Stimulated activated naive CD4-positive, alpha-beta T cell treated with Interleukin-2 at 50 U/mL for 16 hours (primary cell): ENCODE measurements around the gene DACT2.
"Not testable (repeated sequence)": the region's sequence is repeated elsewhere in the genome, so short reads cannot be mapped to it uniquely, and the experiment has no call there.

Experiments used
- DNase-seq: peaks from one replicate; lab custom pipeline; 2025; lab: John Stamatoyannopoulos, UW

The DACT2 gene

DNA sequence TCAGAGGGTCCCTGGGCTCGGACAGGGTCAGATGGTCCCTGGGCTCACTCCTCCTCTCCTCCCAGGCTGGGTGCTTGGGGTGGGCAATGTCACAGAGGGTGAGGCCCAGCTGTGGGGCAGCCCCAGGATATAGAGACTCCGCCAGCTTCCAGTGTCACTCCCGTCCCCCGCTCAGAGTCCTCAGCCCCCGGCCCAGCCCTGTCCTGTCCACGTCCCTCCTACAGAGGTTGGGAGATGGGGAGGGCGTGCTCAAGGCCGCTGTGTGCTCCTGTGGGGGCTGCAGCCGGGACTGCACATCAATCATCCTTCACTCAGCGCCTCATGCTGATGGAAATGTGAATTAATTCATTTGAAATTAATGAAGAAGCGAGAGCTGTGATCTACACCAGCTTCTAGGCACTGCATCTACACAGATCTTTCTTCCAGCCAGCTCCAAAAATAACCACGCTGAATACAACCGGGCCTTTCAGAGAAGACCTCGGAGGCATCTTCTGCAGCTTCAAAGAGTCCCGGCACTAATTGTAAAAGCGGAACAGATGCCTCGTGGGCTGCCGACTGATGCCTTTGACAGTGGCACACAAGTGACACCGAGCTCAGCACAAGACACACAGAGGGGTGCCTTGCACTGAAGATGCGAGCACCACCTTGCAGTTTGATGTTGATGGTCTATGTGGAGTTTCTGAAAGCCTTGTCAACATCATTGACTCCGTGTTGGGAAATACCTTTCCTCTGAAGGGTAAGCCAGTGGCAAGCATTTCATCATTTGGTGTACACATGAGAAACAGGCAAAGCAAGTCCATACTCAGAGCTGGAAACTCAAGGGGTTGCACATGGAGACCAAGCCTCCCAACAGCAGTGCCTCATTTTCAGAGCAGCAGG is 39.3 kb downstream of the DACT2 start:
- no peak for DNase-seq

DNA sequence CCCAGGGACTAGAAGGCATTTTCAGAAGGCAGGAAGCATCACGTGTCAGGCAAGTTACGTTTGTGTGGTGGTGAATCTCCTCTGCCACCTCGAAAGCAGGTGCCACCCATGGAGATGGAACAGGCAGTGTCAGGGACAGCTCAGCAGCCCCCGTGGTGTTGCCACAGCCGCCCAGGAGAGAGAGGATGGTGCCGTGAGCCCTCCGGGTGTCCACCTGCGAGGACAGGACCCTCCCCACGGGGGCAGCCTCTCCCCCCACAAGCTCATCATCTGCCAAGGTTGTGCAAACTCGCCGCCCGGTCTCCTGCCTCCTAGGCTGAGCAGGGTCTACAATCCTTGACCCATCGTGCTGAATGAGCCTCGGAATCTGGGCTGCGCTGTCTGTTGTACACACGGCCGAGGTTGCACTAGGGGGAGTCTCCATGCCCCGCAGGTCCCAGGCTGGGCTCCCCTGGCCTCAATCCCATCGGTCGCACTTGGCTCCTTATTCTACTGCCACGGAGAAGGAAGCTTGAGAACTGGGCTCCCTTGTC is 40.1 kb downstream of the DACT2 start:
- no peak for DNase-seq

GRCh38 chr6:168278904-168279303 is 40.7 kb downstream of the DACT2 start:
- DNase-seq, result no peak

DNA sequence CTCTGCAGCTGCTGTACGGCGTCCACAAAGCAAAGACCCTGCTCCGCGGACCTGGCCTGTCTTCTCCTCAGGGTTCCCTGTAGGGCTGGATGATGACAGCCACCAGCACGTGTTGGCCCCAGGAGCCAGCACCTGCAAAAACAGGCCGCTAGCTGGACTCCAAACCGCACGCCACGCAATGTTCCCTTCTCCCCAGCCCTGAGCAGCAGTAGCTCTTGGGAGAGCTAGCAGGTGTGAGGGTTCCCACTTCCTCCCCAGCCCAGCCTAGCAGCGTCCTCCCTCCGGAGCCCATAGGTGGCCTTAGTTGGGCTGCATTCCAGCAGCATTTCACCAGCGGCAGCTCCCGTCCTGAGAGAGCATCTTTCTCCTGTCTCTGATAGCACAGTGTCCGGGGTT is 42.3 kb downstream of the DACT2 start:
- DNase-seq, result no peak

GRCh38 chr6:168276576-168277273 is 42.9 kb downstream of the DACT2 start:
- DNase-seq, result no peak

DNA sequence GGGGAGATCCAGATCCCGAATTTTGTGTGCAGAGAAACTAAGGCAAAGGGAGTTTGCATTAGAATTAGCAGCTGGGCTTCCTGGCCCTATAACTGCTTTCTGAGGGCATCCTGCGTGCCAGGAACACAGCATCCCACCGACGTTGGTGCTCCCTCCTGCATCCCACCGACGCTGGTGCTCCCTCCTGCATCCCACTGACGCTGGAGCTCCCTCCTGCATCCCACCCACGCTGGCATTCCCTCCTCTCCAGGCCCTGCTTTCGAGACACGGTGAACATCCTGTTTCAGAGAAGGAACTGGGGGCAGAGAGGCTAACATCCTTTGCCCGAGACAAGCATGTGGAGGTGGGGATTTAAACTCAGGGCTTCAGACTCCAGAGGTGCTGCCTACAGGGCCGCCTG is 44.4 kb downstream of the DACT2 start:
- no peak for DNase-seq

- DNase-seq, result no peak
These were observed 45.3 kb downstream of the DACT2 start for GRCh38 chr6:168274037-168274952.

DNA sequence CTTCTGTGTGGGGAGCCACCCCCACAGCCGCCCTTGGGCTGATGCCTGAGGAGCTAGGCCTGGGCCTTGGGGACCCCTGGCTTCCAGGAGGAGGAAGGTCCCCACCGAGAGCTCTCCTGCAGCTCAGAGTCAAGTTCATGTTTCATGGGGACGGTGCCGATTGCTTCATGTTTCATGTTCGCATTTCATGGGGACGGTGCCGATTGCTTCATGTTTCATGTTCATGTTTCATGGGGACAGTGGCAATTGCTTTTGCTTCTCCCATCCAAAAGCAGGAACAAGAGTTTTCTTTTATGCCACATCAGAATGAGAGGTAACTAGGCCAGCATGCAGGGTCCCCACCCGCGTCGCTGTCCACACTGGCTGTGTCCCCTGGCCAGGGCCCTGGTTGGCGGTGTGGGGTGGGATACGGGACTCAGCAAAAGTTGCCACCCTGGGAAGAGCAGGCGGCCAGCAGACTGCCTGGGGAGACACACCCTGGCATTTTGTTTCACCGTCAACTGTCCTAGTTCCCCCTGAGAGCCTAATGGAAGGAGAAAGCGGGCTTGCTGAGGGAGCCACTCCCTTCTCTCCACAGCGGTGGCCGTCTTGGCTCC is 46.0 kb downstream of the DACT2 start:
- no peak for DNase-seq

DNA sequence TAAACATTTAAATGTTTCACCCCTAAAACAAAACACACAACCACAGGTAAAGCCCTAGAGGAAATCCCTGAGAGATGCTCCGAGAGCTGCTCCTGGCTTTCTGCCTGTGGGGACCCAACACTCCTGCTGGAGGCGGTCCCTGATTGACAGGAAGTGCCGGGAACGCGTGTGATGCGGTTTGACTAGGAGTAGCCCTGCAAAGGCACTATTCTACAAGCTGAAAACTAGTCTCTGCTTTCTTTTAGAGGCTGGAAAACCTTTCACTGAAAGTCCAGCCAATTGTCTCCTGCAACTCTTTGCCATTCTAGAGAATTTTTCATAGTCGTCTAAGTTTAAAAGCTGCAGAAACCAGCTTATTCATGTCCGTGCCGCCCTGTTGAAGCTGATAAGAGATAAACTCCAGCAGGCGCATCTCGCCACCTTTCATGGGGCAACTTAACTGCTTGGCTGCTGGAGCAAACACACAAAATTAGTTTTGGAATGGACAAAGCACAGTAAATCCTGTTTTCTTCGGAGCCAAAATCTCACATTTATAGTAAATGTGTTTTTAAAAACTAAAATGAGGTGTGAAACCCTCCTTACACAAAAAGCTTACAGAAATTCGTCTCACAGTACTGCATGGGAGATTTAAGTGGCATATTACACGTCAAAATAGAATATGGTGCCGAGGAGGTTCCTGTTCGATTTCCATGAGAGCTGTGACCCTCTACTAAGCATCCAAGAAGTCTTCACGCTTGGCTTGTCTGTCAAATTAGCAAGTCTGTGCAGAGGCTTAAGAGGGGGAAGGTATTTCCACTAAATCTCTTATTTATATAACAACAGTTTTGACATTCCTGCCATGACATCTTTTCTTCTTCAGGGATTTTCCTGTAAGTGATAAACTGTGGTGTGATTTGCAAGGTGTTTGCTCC is 46.9 kb downstream of the DACT2 start:
- DNase-seq, result no peak

DNA sequence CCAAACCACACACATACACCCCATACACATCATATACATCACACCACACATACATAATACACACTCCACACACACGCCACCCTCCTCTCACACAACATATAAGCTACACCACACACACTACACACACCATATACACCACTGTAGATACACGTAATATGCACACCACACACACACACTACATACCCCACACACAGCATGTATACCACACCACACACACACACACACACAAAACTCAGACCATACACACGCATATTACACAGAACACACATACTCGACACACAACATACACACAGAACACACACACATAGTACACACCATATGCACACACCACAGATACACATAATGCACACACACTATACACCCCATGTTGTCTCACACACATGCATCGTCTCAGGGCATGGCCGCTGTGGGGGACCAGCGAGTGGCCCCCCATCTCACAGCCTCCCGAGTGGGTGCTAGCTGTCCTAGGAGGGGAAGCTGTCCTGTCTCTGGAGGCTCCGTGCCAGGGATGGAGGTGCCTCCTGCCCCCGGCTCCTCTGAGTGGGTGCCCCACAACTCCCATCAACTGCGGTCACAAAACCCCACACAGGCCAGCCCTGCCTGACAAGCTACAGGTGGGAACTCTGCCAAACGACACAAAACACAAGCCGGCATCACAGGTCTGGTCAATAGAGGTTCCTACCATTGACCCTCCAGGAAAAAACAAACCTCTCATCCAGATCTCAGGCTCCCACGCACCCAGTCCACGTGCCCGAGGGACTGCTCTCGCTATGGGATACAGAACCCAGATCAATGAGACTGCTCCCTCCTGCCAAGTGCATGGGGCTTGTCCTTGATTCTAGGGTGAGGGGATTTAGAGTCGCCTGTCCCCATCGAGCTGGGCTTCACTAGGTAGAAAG is 49.1 kb downstream of the DACT2 start:
- DNase-seq, result no peak

DNA sequence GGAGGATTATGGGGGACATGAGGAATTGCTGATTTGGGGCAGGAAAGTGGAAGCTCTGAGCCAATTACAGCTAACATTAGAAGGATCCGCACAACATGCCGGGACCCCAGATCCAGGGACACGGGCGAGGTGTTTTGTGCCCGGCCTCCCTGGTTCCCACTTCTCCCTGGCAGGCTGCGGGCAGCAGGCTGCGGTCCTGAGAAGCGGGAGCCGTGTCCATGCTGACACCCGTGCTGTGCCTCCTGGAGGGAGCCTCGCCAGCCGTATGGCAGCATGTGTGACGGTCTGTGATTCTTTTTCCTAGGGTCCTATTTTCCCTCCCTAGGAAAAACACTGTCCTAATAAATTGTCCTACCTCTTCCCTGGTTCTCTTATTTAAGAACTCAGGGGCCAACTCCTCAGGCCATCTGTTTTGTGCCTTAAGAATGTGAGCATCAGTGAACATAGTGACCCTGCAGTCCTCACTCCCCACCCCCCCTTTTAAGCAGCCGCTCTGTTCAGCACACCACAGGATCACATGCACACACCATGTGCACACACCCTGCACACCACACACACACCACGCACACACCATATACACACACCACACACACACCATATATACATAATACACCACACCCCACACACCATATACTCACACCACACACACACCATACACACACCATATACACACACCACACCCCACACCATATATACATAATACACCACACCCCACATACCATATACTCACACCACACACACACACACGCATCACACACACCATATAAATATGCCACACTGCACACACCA is 49.9 kb downstream of the DACT2 start:
- DNase-seq, result no peak

- no peak for DNase-seq
These were observed 50.8 kb downstream of the DACT2 start for GRCh38 chr6:168268755-168269154.

- DNase-seq, result not testable (repeated sequence)
These were observed 51.8 kb downstream of the DACT2 start for GRCh38 chr6:168267779-168268178.

GRCh38 chr6:168265827-168266815 is 53.5 kb downstream of the DACT2 start:
- no peak for DNase-seq

GRCh38 chr6:168265394-168265793 is 54.2 kb downstream of the DACT2 start:
- DNase-seq, result no peak

DNA sequence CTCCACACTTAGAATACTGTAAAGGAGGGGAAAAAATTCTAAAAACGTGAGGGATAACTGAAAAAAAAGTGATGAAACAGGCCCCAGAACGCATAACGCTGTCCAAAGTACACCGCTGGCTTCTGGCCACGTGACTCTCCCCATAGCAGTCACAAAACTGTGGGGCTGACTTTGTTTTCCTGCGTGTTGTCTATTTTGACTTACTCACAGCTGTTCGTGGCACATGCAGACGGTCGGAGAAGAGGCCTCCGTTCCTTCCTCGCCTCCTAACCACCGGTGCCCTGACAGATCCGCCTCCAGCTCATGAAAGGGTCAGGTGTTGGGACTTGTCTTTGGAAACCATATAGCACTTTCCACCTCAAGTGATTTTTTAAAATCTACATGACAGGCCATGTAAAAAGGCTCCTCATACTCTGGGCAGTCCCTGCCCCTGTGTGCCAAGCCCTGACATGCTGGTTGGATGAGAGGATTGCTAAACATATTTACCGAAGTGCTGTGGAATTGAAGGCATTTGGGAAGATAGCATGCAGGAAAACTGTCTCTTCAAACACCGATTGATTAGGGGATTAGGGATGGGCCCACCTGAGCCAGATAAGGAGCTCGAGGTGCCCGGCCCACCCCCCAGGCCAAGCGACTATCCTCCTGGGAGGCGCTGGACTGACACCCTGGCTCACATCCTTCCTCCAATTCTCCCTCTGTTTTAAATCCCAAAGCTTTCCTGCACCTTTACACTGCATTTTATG is 54.8 kb downstream of the DACT2 start:
- no peak for DNase-seq
